Left lung (tissue), 14 donors: Measurements from ENCODE around the gene TP53RK. TPM values are rescaled to one million over a fixed set of nuclear protein-coding genes. Genes with fewer than 3 reads are reported as not detected.

Source experiments
- ATAC-seq: fragments of 200-7000 bp; cut with Tn5 transposase; one replicate; pipeline ENCODE4 v1.9.1; 2020; ENCODE audit warnings: moderate library complexity
- DNase-seq, 4 donors: peaks; one replicate each; pipeline ENCODE4 v3.0.0-alpha.2; 2013 to 2020
- H3K27ac ChIP-seq, 2 donors: fragments of 200-600 bp; sonication (generic) in 1 of 2; one replicate each; pipeline versions ENCODE4 v1.5.0 to v1.8.0; 2020 to 2021
- H3K27me3 ChIP-seq, 2 donors: fragments of 200-600 bp; sonication (generic) in 1 of 2; one replicate each; pipeline versions ENCODE4 v1.5.0 to v1.8.0; 2020 to 2021
- H3K36me3 ChIP-seq, 2 donors: fragments of 200-600 bp; sonication (generic) in 1 of 2; one replicate each; pipeline versions ENCODE4 v1.5.0 to v1.8.0; 2020 to 2021
- H3K4me1 ChIP-seq, 2 donors: fragments of 200-600 bp; one replicate each; pipeline ENCODE4 v1.8.0; 2021
- H3K4me3 ChIP-seq, 2 donors: fragments of 200-600 bp; sonication (generic) in 1 of 2; one replicate each; pipeline versions ENCODE4 v1.5.0 to v1.8.0; 2020 to 2021; ENCODE audit warnings: mild to moderate bottlenecking in 1 of 2
- H3K9me3 ChIP-seq, 2 donors: fragments of 200-600 bp; sonication (generic) in 1 of 2; one replicate each; pipeline versions ENCODE4 v1.5.0 to v1.8.0; 2020 to 2021
- intact Hi-C, 2 donors: fragments of 100-400 bp; cut with DNase I; formaldehyde crosslinking; loops; one replicate each; pipeline versions ENCODE4 v1.11.2 to v1.14.2; 2022
- long read RNA-seq, 12 donors: library from polyadenylated mRNA in 2 of 12; unstranded in 2 of 12; transcript quantifications; one replicate each; pipeline ENCODE4 v2.0.0 and lab custom pipeline, GENCODE V29; 2019 to 2026
- polyA plus RNA-seq, 6 donors: library from polyadenylated mRNA; unstranded; fragments of 120-200 nt; gene quantifications; one replicate each; pipeline ENCODE4 v1.2.1, GENCODE V29; 2013; ENCODE audit not compliant: insufficient read length in 6 of 6
- total RNA-seq, 2 donors: library from RNA; stranded (reverse); fragmentation: NEBNext Ultra II Directional; extraction: Animal tissue kit (Norgen Biotek cat#: 25700); gene quantifications; one replicate each; pipeline ENCODE4 v1.2.1, GENCODE V29; 2021
- TF ChIP-seq, protein P1 (sequence below), 2 donors: fragments of 200-600 bp; sonication (generic) in 1 of 2; IDR thresholded peaks; one replicate each; pipeline versions ENCODE4 v1.5.0 to v1.8.0; 2021; ENCODE audit warnings: antibody characterized with exemption in 2 of 2
- donor health status: DM: no; HTN: yes; CAD: no.
- donor health status: DM: no; HTN: no; CAD: no.

Gene TP53RK
- total RNA-seq (10 to 100 TPM in 1 of 2 donors, 1 to 10 TPM in 1; 9.6 to 11.6 TPM), polyA plus RNA-seq (10 to 100 TPM; 12.4 to 19.9 (median 14.8) TPM)
- long read RNA-seq, donor 1, transcript TP53RK-202 (2 exons, 3,515 nt) = major isoform, 23 of 23 reads
- long read RNA-seq, donor 1, partial matches to known transcripts = 0 of 23 reads
- long read RNA-seq, donor 1, other reads (novel, unspliced or antisense) = 0 of 23 reads
- long read RNA-seq, donor 2, transcript TP53RK-202 (2 exons, 3,515 nt) = major isoform, 17 of 23 reads
- long read RNA-seq, donor 2, partial matches to known transcripts = 0 of 23 reads
- long read RNA-seq, donor 2, other reads (novel, unspliced or antisense) = 5 of 23 reads
- long read RNA-seq, donor 3, transcript TP53RK-202 (2 exons, 3,515 nt) = major isoform, 13 of 15 reads
- long read RNA-seq, donor 3, partial matches to known transcripts = 0 of 15 reads
- long read RNA-seq, donor 3, other reads (novel, unspliced or antisense) = 0 of 15 reads
- long read RNA-seq, donor 4, transcript TP53RK-202 (2 exons, 3,515 nt) = major isoform, 11 of 12 reads
- long read RNA-seq, donor 4, partial matches to known transcripts = 0 of 12 reads
- long read RNA-seq, donor 4, other reads (novel, unspliced or antisense) = 1 of 12 reads
- long read RNA-seq, donor 5, transcript TP53RK-202 (2 exons, 3,515 nt) = major isoform, 11 of 13 reads
- long read RNA-seq, donor 5, partial matches to known transcripts = 0 of 13 reads
- long read RNA-seq, donor 5, other reads (novel, unspliced or antisense) = 0 of 13 reads
- long read RNA-seq, donor 6, transcript TP53RK-202 (2 exons, 3,515 nt) = major isoform, 11 of 13 reads
- long read RNA-seq, donor 6, partial matches to known transcripts = 0 of 13 reads
- long read RNA-seq, donor 6, other reads (novel, unspliced or antisense) = 0 of 13 reads
- long read RNA-seq, donor 7, transcript TP53RK-202 (2 exons, 3,515 nt) = major isoform, 8 of 9 reads
- long read RNA-seq, donor 7, partial matches to known transcripts = 0 of 9 reads
- long read RNA-seq, donor 7, other reads (novel, unspliced or antisense) = 0 of 9 reads
- long read RNA-seq, donor 8, transcript TP53RK-202 (2 exons, 3,515 nt) = major isoform, 11 of 11 reads
- long read RNA-seq, donor 8, partial matches to known transcripts = 0 of 11 reads
- long read RNA-seq, donor 8, other reads (novel, unspliced or antisense) = 0 of 11 reads
- long read RNA-seq, donor 9 = 0 reads
- long read RNA-seq, donor 10, transcript TP53RK-202 (2 exons, 3,515 nt) = major isoform, 20 of 23 reads
- long read RNA-seq, donor 10, partial matches to known transcripts = 0 of 23 reads
- long read RNA-seq, donor 10, other reads (novel, unspliced or antisense) = 2 of 23 reads
- long read RNA-seq, donor 11, transcript TP53RK-202 (2 exons, 3,515 nt) = major isoform, 18 of 18 reads
- long read RNA-seq, donor 11, partial matches to known transcripts = 0 of 18 reads
- long read RNA-seq, donor 11, other reads (novel, unspliced or antisense) = 0 of 18 reads
- long read RNA-seq, donor 12, transcript TP53RK-202 (2 exons, 3,515 nt) = major isoform, 9 of 9 reads
- long read RNA-seq, donor 12, partial matches to known transcripts = 0 of 9 reads
- long read RNA-seq, donor 12, other reads (novel, unspliced or antisense) = 0 of 9 reads

GRCh38 chr20:46689082-46689753 is at the start of gene TP53RK:
Gene TP53RK (minus strand): TSS chr20:46689444. CDS start chr20:46689414, 30 bp downstream.
- peak; percentile 98 to 100 (median 100) for DNase-seq
- Histone ChIP-seq H3K4me3 (peak within 1 kb of the TSS; percentile 78 to 88), H3K27ac (peak within 1 kb of the TSS; percentile 95 to 97), H3K36me3 (peaks cover 0 to 14% of the 10 kb centered on the region in 2 donors), H3K27me3 (no peaks in the 10 kb centered on the region), H3K9me3 (no peaks in the 10 kb centered on the region), H3K4me1 (peaks cover 13 to 34% of the 10 kb centered on the region in 2 donors)
- intact Hi-C loops = no loop called here
- ATAC-seq = peak; percentile 97
- TF ChIP-seq, protein P1, sequence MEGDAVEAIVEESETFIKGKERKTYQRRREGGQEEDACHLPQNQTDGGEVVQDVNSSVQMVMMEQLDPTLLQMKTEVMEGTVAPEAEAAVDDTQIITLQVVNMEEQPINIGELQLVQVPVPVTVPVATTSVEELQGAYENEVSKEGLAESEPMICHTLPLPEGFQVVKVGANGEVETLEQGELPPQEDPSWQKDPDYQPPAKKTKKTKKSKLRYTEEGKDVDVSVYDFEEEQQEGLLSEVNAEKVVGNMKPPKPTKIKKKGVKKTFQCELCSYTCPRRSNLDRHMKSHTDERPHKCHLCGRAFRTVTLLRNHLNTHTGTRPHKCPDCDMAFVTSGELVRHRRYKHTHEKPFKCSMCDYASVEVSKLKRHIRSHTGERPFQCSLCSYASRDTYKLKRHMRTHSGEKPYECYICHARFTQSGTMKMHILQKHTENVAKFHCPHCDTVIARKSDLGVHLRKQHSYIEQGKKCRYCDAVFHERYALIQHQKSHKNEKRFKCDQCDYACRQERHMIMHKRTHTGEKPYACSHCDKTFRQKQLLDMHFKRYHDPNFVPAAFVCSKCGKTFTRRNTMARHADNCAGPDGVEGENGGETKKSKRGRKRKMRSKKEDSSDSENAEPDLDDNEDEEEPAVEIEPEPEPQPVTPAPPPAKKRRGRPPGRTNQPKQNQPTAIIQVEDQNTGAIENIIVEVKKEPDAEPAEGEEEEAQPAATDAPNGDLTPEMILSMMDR (IDR thresholded peaks at IDR 0.05) = peak; percentile 21 to 51

DNA sequence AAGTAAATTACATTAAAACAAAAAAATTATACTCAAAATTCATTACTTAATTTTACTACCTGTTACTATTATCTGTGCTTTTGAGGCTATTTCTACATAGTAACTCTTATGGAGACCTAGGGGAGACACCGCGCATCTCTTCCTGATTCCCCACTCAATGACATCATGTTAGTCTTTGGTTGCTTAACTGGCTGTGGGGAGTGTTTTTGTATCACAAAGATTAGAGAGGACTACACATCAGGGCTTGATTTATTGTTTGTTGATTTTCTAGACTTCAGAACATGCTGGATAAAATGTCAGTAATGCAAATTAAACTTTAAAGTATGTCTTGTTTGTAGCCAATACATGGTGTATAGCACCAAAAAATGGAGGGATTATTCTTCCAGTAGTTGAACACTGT is 46.2 kb upstream of the TP53RK start:
- Histone ChIP-seq H3K27ac (no peak overlapping the region), H3K4me1 (no peaks in the 10 kb centered on the region), H3K27me3 (peaks cover 0 to 5% of the 10 kb centered on the region in 2 donors), H3K9me3 (no peaks in the 10 kb centered on the region), H3K4me3 (no peak overlapping the region), H3K36me3 (no peaks in the 10 kb centered on the region)
- intact Hi-C loops = no loop called here
- no peak for DNase-seq
- ATAC-seq = no peak
- TF ChIP-seq, protein P1 (IDR thresholded peaks at IDR 0.05) = no peak

- Histone ChIP-seq H3K4me3 (no peak overlapping the region), H3K27ac (no peak overlapping the region), H3K36me3 (peaks cover 0 to 6% of the 10 kb centered on the region in 2 donors), H3K27me3 (no peaks in the 10 kb centered on the region), H3K4me1 (no peaks in the 10 kb centered on the region), H3K9me3 (no peaks in the 10 kb centered on the region)
- DNase-seq (no peak), ATAC-seq (no peak)
- intact Hi-C loops = no loop called here
- TF ChIP-seq, protein P1 (IDR thresholded peaks at IDR 0.05) = no peak
Measured at GRCh38 chr20:46731770-46732169, 42.5 kb upstream of the TP53RK start.
